Suppressor macrophage (primary cell): ENCODE data around the gene BCL2A1.
A peak's percentile ranks its signal among the peaks of the same experiment; 100 is the strongest.
"Not testable (repeated sequence)": the region's sequence is repeated elsewhere in the genome, so short reads cannot be mapped to it uniquely, and the experiment has no call there.

Experiments used
- DNase-seq, 4 experiments: peaks; one replicate each; pipeline ENCODE4 v3.0.0-alpha.2; 2020 to 2022

BCL2A1 gene

DNA sequence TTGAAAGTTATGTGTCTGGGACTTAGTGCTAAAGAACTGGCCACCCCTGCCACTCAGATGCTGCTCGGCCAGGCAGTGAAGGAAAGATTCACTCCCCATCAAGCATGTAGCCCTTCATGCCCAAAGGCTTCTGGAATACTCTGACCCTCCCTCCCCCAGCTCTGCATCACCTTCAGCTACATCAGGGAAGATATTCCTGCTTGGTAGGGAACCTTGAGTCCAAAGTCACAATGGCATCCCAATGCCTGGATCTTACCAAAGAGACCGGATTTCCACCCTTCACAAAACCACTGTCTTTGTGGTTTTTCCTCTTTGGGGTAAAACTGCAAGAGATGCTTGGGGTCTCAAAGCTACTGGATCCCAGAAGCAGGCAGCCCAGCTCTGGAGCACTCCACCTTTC lies 18.2 kb upstream of the BCL2A1 start:
- no peak for DNase-seq

GRCh38 chr15:79988448-79989117 lies 17.6 kb upstream of the BCL2A1 start:
- no peak for DNase-seq

- DNase-seq: no peak
Observed at GRCh38 chr15:79987969-79988368, 17.0 kb upstream of the BCL2A1 start.

- no peak for DNase-seq
Observed at GRCh38 chr15:79987569-79987955, 16.6 kb upstream of the BCL2A1 start.

DNA sequence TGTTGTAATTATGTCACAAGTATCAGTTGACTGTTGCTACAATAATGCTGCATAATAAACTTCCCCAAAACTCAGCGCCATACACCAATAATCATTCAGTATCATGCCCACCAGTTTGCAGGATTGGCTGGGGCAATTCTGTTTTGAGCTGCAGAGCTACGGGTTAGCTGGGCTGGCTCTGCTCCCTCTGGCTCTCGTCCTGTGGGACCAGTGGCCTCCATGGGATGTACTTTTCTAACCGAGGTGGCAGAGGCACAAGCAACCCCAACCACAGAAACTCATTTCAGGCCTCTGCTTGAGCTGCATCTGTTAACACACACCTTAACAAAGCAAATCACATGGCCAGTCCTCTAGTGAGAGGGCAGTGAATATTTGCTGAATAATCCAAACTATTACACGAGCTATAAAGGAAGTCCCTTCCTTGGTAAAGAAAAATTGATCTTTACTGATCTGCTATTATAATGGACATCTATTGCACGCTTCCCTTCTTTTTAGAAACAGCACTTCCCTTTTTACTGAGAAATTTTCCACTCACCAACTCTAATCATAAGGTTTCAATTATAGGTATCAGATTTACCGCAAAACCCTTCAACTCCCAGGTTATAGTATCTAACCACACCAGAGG lies 10.9 kb upstream of the BCL2A1 start:
- peak; percentile 72 to 86 (median 82) for DNase-seq

- peak; percentile 80 to 98 (median 89) for DNase-seq
Observed at GRCh38 chr15:79978655-79979514, 7.9 kb upstream of the BCL2A1 start.

DNA sequence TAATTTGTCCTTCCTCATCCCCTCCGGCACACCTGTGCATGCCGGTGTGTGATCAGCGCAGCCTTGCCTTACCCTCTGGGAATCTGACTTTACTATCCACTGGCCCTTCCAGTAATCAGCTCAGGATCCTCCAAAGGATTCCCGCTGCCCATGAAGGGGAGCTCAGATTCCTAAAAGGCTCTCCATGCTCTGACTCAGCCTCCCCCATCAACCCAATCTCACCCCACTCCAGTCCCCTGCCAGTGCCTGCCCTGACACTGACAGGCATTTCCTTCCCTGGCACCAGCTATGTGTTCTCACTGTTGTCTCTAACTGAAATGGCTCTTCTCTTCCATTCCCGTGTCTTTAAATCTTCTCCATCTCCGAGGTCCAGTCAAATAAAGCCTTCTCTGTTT lies 7.3 kb upstream of the BCL2A1 start:
- no peak for DNase-seq

DNA sequence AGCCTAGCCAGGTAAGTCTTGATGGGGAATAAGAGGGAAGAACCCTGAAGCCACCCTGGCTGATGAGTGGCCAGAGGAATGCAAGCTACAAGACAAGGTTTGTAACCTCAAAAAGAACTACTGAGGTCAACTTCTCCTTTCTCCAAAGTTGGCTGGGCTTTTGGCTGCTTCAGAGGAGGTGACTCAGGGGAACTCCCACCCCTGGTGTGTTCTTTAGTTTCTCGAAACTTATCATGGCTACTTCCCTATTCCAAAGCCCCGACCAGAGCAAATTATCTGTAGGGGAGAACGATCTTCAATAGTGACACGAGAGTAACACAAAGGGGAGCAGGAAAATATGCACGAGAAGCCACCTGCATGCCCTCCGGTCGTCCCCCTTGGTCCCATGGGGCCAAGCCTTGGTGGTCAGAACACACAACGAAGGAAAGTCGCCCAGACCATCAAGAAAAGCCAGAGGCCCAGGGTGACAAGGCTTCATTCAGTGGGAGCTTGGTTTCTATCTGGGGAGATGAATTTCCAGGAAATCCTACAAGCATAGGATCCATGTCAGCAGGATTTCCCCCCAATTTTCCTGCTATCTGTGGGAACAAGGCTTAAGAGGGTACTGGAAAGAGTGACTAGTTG lies 6.5 kb upstream of the BCL2A1 start:
- DNase-seq: peak; percentile 88 to 97 (median 92)

DNA sequence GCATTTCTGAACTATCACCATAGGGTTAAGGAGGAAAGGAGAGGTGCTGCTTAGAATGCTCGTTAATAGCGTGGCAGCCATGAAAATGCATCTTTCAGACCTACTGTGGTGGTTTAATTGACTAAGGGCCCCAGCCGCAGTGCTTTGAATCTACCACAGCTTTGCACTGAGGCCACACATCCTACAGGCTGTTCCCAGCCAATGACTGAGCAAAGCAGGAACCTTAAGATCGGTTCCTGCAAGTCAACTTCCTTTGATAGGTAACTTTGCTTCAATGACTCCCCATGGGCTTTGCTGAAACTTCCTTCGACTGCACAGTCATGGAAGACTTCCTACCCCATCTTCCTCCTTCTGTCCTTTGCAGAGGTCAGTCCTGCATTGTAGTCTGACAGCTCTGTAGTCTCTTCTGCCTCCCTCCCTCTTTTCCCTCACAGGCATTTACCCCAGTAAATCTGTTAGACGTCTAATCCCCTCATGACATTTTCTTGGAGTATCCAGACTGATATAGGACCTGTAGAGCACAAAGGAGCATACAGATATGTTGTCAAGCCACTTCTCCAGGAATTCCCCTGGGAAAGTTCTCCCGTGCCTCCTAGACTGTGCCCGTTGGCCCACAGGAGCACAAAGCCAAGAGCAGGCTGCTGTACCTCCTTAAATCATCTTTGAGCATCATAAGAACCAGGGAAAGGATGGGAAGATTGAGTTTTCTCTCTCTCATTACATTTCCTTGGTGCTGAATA lies 2.6 kb upstream of the BCL2A1 start:
- DNase-seq: peak in 2 of 4 experiments; percentile 46 to 51

- DNase-seq: peak in 1 of 4 experiments; percentile 41
Observed at GRCh38 chr15:79972863-79973262, 1.9 kb upstream of the BCL2A1 start.

DNA sequence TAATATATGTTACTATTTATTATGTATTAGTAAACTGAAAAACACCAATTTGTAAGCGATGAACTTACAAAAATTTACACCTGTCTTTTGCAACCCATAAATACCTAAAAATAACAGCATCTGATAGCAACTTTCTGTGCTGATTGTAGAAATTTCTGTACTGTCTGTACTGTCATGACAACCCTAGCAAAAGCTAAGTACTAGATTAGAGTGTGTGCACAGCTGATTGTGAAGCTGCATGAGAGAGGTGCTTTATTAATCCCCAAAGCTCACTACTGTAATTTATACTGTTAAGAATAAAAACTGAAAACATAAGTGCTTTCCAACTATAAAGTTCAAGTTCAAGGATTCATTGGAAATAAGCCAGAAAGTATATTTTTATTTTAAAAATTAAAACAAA lies 815 bp downstream of the BCL2A1 start:
- DNase-seq: peak in 1 of 4 experiments; percentile 28

DNA sequence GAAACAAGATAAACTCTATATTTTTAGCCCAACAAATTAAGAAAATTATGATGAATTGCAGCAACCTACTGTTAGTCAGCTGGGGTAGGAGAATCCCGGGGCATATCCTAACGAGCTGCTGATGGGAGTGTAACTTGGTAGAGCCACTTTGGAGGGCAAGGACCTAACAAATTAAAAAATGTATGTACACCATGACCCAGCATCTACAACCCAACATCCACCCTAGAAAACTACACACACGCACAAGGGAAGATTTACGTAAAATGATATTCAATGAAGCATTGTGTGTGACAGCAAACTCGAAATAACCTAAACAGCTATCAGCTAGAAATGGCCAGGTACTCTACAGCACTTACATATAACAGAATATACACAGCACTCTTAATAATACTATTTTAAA lies 1.9 kb downstream of the BCL2A1 start:
- DNase-seq: no peak

GRCh38 chr15:79967298-79968182 lies 3.5 kb downstream of the BCL2A1 start:
- DNase-seq: peak in 1 of 4 experiments; percentile 42

DNA sequence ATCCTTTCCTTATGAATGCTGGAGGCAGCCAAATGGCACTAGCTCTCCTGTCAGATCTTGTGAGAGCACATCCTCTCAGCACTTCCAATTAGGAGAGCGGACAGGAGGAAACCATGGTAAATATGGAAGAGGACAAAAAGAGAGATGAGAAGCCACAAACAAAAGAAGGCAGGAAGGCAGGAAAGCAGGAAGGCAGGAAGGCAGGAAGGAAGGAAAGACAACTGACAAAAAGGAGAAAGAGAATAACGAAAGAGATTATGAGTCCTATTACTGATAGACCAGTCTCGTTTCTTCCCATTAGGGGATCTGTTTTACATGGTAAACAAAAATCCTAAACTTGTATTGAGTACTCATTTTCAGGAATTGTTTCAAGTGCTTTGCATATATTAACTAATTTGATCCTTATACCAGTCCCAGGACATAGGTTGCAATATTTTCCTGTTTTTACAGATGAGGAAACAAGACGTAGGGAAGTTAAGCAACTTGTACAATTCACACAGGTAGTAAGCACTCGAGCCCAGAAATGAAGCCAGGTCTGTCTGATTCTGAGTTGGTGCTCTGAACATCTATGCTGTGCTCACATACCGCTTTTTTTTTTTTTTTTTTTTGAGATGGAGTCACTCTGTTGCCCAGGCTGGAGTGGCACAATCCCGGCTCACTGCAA lies 4.2 kb downstream of the BCL2A1 start:
- no peak for DNase-seq

DNA sequence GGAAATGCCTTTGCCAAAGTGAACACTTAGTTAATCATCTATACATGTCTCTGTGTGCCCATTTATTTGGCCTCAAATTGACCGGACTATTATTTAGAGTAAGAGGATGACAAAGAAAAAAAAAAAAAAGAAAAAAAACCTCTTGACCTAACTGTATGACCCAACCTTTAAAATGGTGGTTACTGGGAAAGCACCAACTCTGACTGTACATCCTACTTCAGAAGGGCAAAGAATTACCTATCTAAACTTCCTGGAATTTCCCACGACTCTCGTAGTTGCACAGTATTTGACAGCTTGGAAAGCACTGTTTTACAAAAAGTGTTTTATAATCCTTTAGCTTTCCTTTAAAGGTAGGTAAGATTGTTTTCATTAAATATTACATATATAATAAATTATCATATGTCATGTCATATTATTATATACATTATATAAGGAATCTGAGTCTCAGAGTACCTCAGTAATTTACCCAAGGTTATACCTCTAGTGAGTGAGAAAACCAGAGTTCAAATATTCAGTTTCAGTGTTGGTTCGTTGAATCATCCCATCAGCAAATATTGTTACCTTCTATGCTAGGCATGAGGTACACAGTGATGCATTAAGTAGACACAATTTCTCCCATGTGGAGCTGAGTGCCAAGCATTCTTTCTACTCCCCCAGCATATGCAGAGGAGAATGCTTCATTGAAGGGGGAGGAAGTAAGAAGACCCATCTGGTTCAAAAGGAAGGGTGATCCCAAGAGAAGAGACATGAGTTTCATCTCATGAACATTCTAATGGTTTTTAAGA lies 5.0 kb downstream of the BCL2A1 start:
- peak in 2 of 4 experiments; percentile 40 to 54 for DNase-seq

- DNase-seq: peak in 1 of 4 experiments; percentile 46
Observed at GRCh38 chr15:79964232-79964805, 6.7 kb downstream of the BCL2A1 start.

DNA sequence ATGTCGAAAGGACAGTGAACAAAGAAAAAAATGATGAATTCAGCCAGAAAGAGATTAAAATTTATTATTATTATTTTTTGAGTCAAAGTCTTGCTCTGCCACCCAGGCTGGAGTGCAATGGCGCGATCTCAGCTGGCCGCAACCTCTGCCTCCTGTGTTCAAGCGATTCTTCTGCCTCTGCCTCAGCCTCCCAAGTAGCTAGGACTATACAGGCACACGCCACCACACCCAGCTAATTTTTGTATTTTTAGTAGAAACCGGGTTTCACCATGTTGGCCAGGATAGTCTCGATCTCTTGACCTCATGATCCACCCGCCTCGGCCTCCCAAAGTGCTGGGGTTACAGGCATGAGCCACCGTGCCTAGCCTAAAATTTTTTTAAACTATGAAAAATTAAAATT lies 8.1 kb downstream of the BCL2A1 start:
- not testable (repeated sequence) for DNase-seq

GRCh38 chr15:79962178-79962577 lies 8.8 kb downstream of the BCL2A1 start:
- peak; percentile 47 to 78 (median 69) for DNase-seq

- DNase-seq: peak in 2 of 4 experiments; percentile 62 to 71
Observed at GRCh38 chr15:79960502-79961212, 10.3 kb downstream of the BCL2A1 start.
